T-cell (primary cell): ENCODE measurements around the gene KRTAP10-10. TPM values are rescaled to one million over a fixed set of nuclear protein-coding genes. Genes with fewer than 3 reads are reported as not detected.
"Not testable (repeated sequence)": the region's sequence is repeated elsewhere in the genome, so short reads cannot be mapped to it uniquely, and the experiment has no call there.

Experiments used
- ATAC-seq, 4 experiments: fragments of 200-7000 bp in 3 of 4; fragments of 150-1000 bp in 1 of 4; cut with Tn5 transposase; replicated peaks in 1 of 4; 1 replicate in 3 of 4; 2 replicates in 1 of 4; pipeline ENCODE4 v1.10.0; 2021; ENCODE audit warnings: moderate library complexity in 3 of 4, mild to moderate bottlenecking in 2 of 4, moderate number of reproducible peaks in 1 of 4
- CTCF ChIA-PET, 2 donors: fragments of 300-600 bp; sonication (Branson Sonifier 250); formaldehyde crosslinking; loops; one replicate each; lab custom pipeline; 2022; ENCODE audit warnings: antibody characterized with exemption in 2 of 2; lab: Charles Lee
- POLR2A ChIA-PET, 2 donors: fragments of 300-600 bp; sonication (Branson Sonifier 250); formaldehyde crosslinking; loops; one replicate each; lab custom pipeline; 2022; ENCODE audit warnings: antibody characterized with exemption in 2 of 2; lab: Charles Lee
- DNase-seq, 35 experiments: peaks; one replicate each; pipeline versions ENCODE4 v3.0.0 to v3.0.0-alpha.2; 2013 to 2023
- H3K27ac ChIP-seq: one replicate; pipeline ENCODE4 v1.5.1; 2013; ENCODE audit warnings: low read length
- H3K27me3 ChIP-seq, 2 experiments: replicated peaks in 1 of 2; 1 replicate in 1 of 2; 2 replicates in 1 of 2; pipeline versions ENCODE4 v1.6.1 to v1.7.0; 2013; ENCODE audit warnings: low read length in 1 of 2, mixed read lengths in 1 of 2; ENCODE audit not compliant: control insufficient read depth in 2 of 2, insufficient read depth in 2 of 2; ENCODE audit errors: extremely low read depth in 1 of 2
- H3K36me3 ChIP-seq, 2 donors: 1 replicate in 1 of 2; 2 replicates in 1 of 2; pipeline versions ENCODE4 v1.6.1 to v1.7.0; 2013; ENCODE audit warnings: low read length in 1 of 2; ENCODE audit not compliant: control insufficient read depth in 2 of 2, insufficient read depth in 1 of 2; ENCODE audit errors: extremely low read depth in 1 of 2
- H3K4me1 ChIP-seq, 2 experiments: 1 replicate in 1 of 2; 2 replicates in 1 of 2; pipeline versions ENCODE4 v1.6.1 to v1.7.0; 2013; ENCODE audit warnings: low read length in 2 of 2, mixed read lengths in 1 of 2; ENCODE audit not compliant: insufficient read depth in 2 of 2, control insufficient read depth in 1 of 2; ENCODE audit errors: extremely low read depth in 1 of 2
- H3K4me3 ChIP-seq, 2 donors: 1 replicate in 1 of 2; 2 replicates in 1 of 2; pipeline versions ENCODE4 v1.5.1 to v1.7.0; 2013; ENCODE audit warnings: mild to moderate bottlenecking in 2 of 2, low read length in 1 of 2, moderate library complexity in 1 of 2; ENCODE audit not compliant: control insufficient read depth in 1 of 2; ENCODE audit errors: extremely low read depth in 1 of 2
- H3K9me3 ChIP-seq: 2 replicates; pipeline ENCODE4 v1.7.0; 2013
- H3K27ac Mint-ChIP-seq, 2 donors: one replicate each; pipeline ENCODE4 v1.8.0; 2020 to 2021; ENCODE audit warnings: mild to moderate bottlenecking in 2 of 2, mixed read lengths in 2 of 2
- H3K27me3 Mint-ChIP-seq, 2 donors: one replicate each; pipeline ENCODE4 v1.8.0; 2021 to 2022; ENCODE audit warnings: mixed read lengths in 2 of 2
- H3K36me3 Mint-ChIP-seq: one replicate; pipeline ENCODE4 v1.8.0; 2021; ENCODE audit warnings: mixed read lengths
- H3K4me1 Mint-ChIP-seq, 3 donors: one replicate each; pipeline ENCODE4 v1.8.0; 2020 to 2022; ENCODE audit warnings: mixed read lengths in 3 of 3, mild to moderate bottlenecking in 1 of 3
- H3K4me3 Mint-ChIP-seq, 3 donors: one replicate each; pipeline ENCODE4 v1.8.0; 2020 to 2022; ENCODE audit warnings: mild to moderate bottlenecking in 3 of 3, mixed read lengths in 3 of 3, moderate library complexity in 3 of 3
- H3K9me3 Mint-ChIP-seq, 3 donors: one replicate each; pipeline ENCODE4 v1.8.0; 2020 to 2022; ENCODE audit warnings: mixed read lengths in 3 of 3
- WGBS: methylation state at CpG from one replicate; pipeline ENCODE4 v1.1.5; 2013; ENCODE audit warnings: missing lambda C conversion rate; ENCODE audit not compliant: insufficient coverage; 5-methylcytosine and 5-hydroxymethylcytosine counted together
- total RNA-seq, 35 experiments: library from RNA in 6 of 35; stranded (reverse) in 6 of 35; fragments of 120-200 nt in 1 of 35; gene quantifications; one replicate each; pipeline versions ENCODE4 v1.2.1 to v1.2.4 and lab custom pipeline; 2013 to 2026

KRTAP10-10 gene
- total RNA-seq, 5 donors from 2014 or later (not counting 1 experiment from before 2014, with no cell fraction given): not detected

DNA sequence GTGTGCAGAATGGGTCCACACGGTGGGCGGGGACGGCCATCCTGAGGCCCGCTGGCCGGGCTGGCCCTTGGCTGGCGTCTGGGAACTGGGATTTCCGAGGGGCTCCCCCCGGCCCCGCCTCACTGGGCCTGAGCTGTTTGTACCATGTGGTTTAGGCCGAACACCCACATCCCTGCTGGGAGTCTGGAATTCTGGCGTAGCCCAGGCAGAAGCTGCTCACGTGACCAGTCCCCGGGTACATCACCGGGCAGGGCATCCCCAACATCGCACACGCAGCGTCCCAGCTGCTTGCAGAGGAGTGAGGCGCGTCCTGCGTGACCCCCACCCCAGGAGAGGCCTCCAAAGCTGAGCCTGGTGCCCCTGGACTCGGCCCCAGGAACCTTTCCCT is 34.7 kb upstream of the KRTAP10-10 start:
- POLR2A ChIA-PET: no interaction called here
- CTCF ChIA-PET: no interaction called here

GRCh38 chr21:44603109-44603875 is 33.9 kb upstream of the KRTAP10-10 start:
- WGBS: 61% methylated on average over 15 of the region's 17 CpGs
- Histone ChIP-seq H3K27me3 (peaks cover 0 to 28% of the 10 kb centered on the region in 2 experiments), H3K27ac (no peak overlapping the region), H3K4me3 (peak overlapping the region in 1 of 2 donors; percentile 23), H3K9me3 (no peaks in the 10 kb centered on the region), H3K4me1 (no peaks in the 10 kb centered on the region), H3K36me3 (no peaks in the 10 kb centered on the region)
- ATAC-seq (no peak), DNase-seq (no peak)
- peaks cover 5% of the 10 kb centered on the region for H3K36me3 Mint-ChIP-seq
- peaks cover 5 to 12% (median 6%) of the 10 kb centered on the region in 3 donors for H3K9me3 Mint-ChIP-seq
- peaks cover 0 to 5% (median 0%) of the 10 kb centered on the region in 3 donors for H3K4me1 Mint-ChIP-seq
- no peak overlapping the region for H3K27ac Mint-ChIP-seq
- CTCF ChIA-PET: no interaction called here
- POLR2A ChIA-PET: no interaction called here
- no peak overlapping the region for H3K4me3 Mint-ChIP-seq
- H3K27me3 Mint-ChIP-seq: peaks cover 6 to 20% of the 10 kb centered on the region in 2 donors

More for the DNA sequence above, 34.7 kb upstream of the KRTAP10-10 start:
- H3K4me3 ChIP-seq: no peak overlapping the region
- H3K27ac Mint-ChIP-seq: no peak overlapping the region
- no peaks in the 10 kb centered on the region for H3K9me3 ChIP-seq
- H3K4me1 Mint-ChIP-seq: peaks cover 0 to 5% (median 0%) of the 10 kb centered on the region in 3 donors
- no peaks in the 10 kb centered on the region for H3K4me1 ChIP-seq
- no peak overlapping the region for H3K4me3 Mint-ChIP-seq
- ATAC-seq (no peak), DNase-seq (no peak)
- no peak overlapping the region for H3K27ac ChIP-seq
- peaks cover 0 to 28% of the 10 kb centered on the region in 2 experiments for H3K27me3 ChIP-seq
- peaks cover 3 to 19% of the 10 kb centered on the region in 2 donors for H3K27me3 Mint-ChIP-seq
- no peaks in the 10 kb centered on the region for H3K36me3 ChIP-seq
- H3K9me3 Mint-ChIP-seq: peaks cover 5 to 16% (median 6%) of the 10 kb centered on the region in 3 donors
- WGBS: 87% methylated on average over 20 of the region's 21 CpGs
- peaks cover 5% of the 10 kb centered on the region for H3K36me3 Mint-ChIP-seq

DNA sequence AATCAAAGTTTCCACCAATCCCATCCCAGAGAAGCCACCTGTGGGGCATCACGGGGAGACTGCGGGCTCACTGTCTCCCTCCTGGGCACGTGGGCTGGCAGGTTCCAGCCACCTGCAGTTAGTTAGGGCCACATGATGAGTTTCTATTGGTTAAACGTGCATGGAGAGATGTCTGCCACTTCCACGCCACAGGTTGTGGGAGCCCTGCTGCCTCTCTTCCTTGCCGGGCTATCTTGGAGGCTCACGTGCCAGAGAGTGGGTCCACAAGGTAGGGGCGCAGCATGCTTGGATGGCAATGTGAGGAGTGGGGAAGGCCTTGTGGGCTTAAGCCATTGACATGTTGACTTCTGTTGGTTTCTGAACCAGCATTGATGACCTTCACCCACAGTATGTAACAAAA is 33.2 kb upstream of the KRTAP10-10 start:
- DNase-seq (no peak), ATAC-seq (no peak)
- Histone ChIP-seq H3K4me1 (no peaks in the 10 kb centered on the region), H3K27ac (no peak overlapping the region), H3K27me3 (peaks cover 0 to 28% of the 10 kb centered on the region in 2 experiments), H3K36me3 (no peaks in the 10 kb centered on the region), H3K4me3 (peak overlapping the region in 1 of 2 donors; percentile 23), H3K9me3 (no peaks in the 10 kb centered on the region)
- peaks cover 3% of the 10 kb centered on the region for H3K36me3 Mint-ChIP-seq
- no peak overlapping the region for H3K27ac Mint-ChIP-seq
- H3K27me3 Mint-ChIP-seq: peaks cover 6 to 21% of the 10 kb centered on the region in 2 donors
- ChIA-PET POLR2A (no interaction called here), CTCF (no interaction called here)
- H3K4me3 Mint-ChIP-seq: no peak overlapping the region
- peaks cover 2 to 8% (median 3%) of the 10 kb centered on the region in 3 donors for H3K9me3 Mint-ChIP-seq
- 91% methylated on average over 2 of the region's 8 CpGs for WGBS
- H3K4me1 Mint-ChIP-seq: peaks cover 0 to 5% (median 0%) of the 10 kb centered on the region in 3 donors

DNA sequence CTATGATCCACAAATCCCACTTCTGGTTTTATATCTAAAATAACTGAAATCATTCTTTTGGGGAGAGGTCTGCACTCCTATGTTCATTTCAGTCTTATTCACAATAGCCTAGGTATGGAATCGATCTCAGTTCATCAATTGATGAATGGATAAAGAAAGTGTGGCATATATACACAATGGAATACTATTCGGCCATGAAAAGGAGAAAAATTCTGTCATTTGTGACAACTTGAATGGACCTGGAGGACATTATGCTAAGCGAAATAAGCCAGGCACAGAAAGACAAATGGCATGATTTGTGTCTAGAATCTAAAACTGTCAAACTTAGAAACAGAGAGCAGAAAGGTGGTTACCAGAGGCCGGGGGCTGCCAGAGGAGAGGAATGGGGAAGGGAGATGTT is 30.7 kb upstream of the KRTAP10-10 start:
- H3K4me1 Mint-ChIP-seq: peaks cover 0 to 5% (median 0%) of the 10 kb centered on the region in 3 donors
- peaks cover 6 to 18% of the 10 kb centered on the region in 2 donors for H3K27me3 Mint-ChIP-seq
- H3K27ac ChIP-seq: no peak overlapping the region

DNA sequence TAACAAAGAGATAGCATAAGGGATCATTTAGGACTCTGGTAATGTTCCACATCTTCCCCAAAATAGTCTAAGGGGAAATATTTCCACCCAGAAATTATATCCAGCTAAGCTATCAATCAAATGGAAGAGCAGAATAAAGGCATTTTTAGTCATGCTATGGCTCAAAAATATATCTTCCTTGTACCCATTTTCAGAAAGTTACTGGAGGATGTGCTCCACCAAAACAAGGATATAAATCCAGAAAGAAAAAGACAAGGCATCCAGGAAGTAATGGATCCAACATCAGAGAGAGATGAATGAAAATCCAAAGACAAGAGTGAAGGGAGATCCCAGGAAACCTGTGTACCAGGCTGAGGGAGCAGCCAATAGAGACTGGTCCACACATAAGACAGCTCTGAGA is 28.0 kb upstream of the KRTAP10-10 start:
- Mint-ChIP-seq H3K9me3 (peaks cover 12 to 32% (median 16%) of the 10 kb centered on the region in 3 donors), H3K4me3 (no peak overlapping the region), H3K4me1 (peaks cover 0 to 3% (median under 1%) of the 10 kb centered on the region in 3 donors), H3K36me3 (peaks cover 6% of the 10 kb centered on the region), H3K27me3 (peaks cover 6 to 12% of the 10 kb centered on the region in 2 donors), H3K27ac (no peak overlapping the region)
- ChIA-PET CTCF (no interaction called here), POLR2A (interaction anchor here in 1 of 2 donors (0.6 kb wide), 1 partner anchor 172 kb away, joined by 4 read pairs; no protein-coding TSS in a partner anchor)
- Histone ChIP-seq H3K27me3 (peaks cover 0 to 1% of the 10 kb centered on the region in 2 experiments), H3K9me3 (no peaks in the 10 kb centered on the region), H3K27ac (no peak overlapping the region), H3K4me1 (no peaks in the 10 kb centered on the region), H3K36me3 (no peaks in the 10 kb centered on the region), H3K4me3 (no peak overlapping the region)
- ATAC-seq: no peak
- no peak for DNase-seq

More for the DNA sequence above, 30.7 kb upstream of the KRTAP10-10 start:
- no peak overlapping the region for H3K4me3 ChIP-seq
- DNase-seq (no peak), ATAC-seq (no peak)
- H3K36me3 ChIP-seq: no peaks in the 10 kb centered on the region
- WGBS: 75% methylated on average over 2 of the region's 4 CpGs
- peaks cover 0 to 24% of the 10 kb centered on the region in 2 experiments for H3K27me3 ChIP-seq
- H3K4me3 Mint-ChIP-seq: no peak overlapping the region
- POLR2A ChIA-PET: no interaction called here
- no peaks in the 10 kb centered on the region for H3K9me3 ChIP-seq
- peaks cover 12 to 30% (median 16%) of the 10 kb centered on the region in 3 donors for H3K9me3 Mint-ChIP-seq
- H3K36me3 Mint-ChIP-seq: peaks cover 6% of the 10 kb centered on the region
- CTCF ChIA-PET: no interaction called here
- H3K27ac Mint-ChIP-seq: no peak overlapping the region
- H3K4me1 ChIP-seq: no peaks in the 10 kb centered on the region

DNA sequence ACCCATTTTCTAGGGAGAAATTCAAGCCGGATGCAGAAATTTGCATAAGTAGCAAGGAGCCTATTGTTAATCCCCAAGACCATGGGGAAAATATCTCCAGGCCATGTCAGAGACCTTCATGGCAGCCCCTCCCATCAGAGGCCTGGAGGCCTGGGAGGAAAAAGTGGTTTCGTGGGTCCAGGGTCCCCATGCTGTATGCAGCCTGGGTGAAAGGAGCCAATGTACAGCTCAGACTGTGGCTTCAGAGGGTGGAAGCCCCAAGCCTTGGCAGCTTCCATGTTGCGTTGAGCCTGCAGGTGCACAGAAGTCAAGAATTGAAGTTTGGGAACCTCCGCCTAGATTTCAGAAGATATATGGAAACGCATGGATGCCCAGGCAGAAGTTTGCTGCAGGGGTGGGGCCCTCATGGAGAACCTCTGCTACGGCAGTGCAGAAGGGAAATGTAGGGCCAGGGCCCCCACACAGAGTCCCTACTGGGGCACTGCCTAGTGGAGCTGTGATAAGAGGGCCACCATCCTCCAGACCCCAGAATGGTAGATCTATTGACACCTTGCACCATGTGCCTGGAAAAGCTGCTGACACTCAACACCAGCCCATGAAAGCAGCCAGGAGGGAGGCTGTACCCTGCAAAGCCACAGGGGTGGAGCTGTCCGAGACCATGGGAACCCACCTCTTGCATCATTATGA is 26.9 kb upstream of the KRTAP10-10 start:
- H3K4me3 ChIP-seq, H3K27me3 ChIP-seq, H3K27me3 Mint-ChIP-seq, H3K4me1 ChIP-seq, DNase-seq, H3K4me3 Mint-ChIP-seq, H3K9me3 ChIP-seq, ATAC-seq, H3K27ac Mint-ChIP-seq, H3K4me1 Mint-ChIP-seq, CTCF ChIA-PET, H3K36me3 Mint-ChIP-seq, H3K36me3 ChIP-seq, H3K27ac ChIP-seq, POLR2A ChIA-PET: not testable (repeated sequence)
- 91% methylated on average over 5 of the region's 7 CpGs for WGBS
- peaks cover 12 to 32% (median 16%) of the 10 kb centered on the region in 3 donors for H3K9me3 Mint-ChIP-seq
